ENCODE results near the gene CEP57. TPM values are rescaled to one million over a fixed set of nuclear protein-coding genes. Genes with fewer than 3 reads are reported as not detected.
A peak's percentile ranks its signal among the peaks of the same experiment; 100 is the strongest.
"Not testable (repeated sequence)": the region's sequence is repeated elsewhere in the genome, so short reads cannot be mapped to it uniquely, and the experiment has no call there.

CEP57 gene
- total RNA-seq, 1 donor from 2014 or later = 70.5 TPM

DNA sequence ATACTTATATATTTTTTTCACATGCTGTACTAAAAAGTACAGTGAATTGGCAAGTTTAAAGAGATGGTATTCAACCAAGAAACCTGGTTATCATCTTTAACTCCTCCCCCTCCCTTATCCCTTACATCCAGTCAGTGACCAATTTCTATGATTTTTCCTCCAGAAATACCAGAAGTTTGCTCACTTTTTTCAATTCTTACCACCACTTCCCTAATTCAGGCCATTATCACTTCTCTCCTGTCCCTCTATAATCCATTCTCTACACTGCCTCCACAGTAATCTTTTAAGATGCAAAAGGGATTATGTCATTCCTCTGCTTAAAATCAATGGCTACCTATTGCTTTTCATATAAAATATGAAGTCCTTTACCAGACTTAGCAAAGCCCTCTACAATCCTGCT, 62.8 kb downstream of the CEP57 start:
- H3K27ac Mint-ChIP-seq = no peak overlapping the region
- TF ChIP-seq, protein P1, sequence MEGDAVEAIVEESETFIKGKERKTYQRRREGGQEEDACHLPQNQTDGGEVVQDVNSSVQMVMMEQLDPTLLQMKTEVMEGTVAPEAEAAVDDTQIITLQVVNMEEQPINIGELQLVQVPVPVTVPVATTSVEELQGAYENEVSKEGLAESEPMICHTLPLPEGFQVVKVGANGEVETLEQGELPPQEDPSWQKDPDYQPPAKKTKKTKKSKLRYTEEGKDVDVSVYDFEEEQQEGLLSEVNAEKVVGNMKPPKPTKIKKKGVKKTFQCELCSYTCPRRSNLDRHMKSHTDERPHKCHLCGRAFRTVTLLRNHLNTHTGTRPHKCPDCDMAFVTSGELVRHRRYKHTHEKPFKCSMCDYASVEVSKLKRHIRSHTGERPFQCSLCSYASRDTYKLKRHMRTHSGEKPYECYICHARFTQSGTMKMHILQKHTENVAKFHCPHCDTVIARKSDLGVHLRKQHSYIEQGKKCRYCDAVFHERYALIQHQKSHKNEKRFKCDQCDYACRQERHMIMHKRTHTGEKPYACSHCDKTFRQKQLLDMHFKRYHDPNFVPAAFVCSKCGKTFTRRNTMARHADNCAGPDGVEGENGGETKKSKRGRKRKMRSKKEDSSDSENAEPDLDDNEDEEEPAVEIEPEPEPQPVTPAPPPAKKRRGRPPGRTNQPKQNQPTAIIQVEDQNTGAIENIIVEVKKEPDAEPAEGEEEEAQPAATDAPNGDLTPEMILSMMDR (IDR thresholded peaks at IDR 0.05; ENCODE audit: unreplicated experiment) = no peak
- H3K27me3 Mint-ChIP-seq = no peaks in the 10 kb centered on the region
- H3K9me3 Mint-ChIP-seq (ENCODE audit: low read depth) = no peaks in the 10 kb centered on the region
- no peak for DNase-seq (ENCODE audit: low spot score, unreplicated experiment)
- H3K36me3 Mint-ChIP-seq (ENCODE audit: insufficient read depth) = peaks cover 4% of the 10 kb centered on the region
- peaks cover 7% of the 10 kb centered on the region for H3K4me1 Mint-ChIP-seq (ENCODE audit: low read depth)
- H3K4me3 Mint-ChIP-seq (ENCODE audit: low read depth) = no peak overlapping the region

DNA sequence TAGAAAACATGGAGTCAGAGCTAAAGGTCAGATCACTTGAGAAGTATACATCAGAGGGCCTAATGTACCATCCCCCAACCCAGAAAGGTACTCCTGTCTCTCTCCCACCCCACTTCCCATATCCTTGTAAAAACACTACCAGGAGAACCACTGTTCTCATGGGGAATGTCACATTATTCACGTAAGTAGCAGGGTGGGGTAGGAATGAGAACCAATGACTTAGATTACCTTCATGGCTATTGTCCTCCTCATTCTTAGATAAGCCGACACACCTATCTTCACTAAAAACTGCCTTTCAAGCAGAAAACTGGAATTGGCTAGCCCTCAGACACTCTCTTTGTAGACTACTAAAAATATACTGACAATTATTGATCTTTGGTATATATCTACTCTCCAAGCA, 63.6 kb downstream of the CEP57 start:
- no peaks in the 10 kb centered on the region for H3K27me3 Mint-ChIP-seq
- DNase-seq (ENCODE audit: low spot score, unreplicated experiment) = no peak
- H3K27ac Mint-ChIP-seq = peak overlapping the region; percentile 50
- H3K36me3 Mint-ChIP-seq (ENCODE audit: insufficient read depth) = peaks cover 6% of the 10 kb centered on the region
- H3K9me3 Mint-ChIP-seq (ENCODE audit: low read depth) = no peaks in the 10 kb centered on the region
- peaks cover 7% of the 10 kb centered on the region for H3K4me1 Mint-ChIP-seq (ENCODE audit: low read depth)
- TF ChIP-seq, protein P1 (IDR thresholded peaks at IDR 0.05; ENCODE audit: unreplicated experiment) = no peak
- H3K4me3 Mint-ChIP-seq (ENCODE audit: low read depth) = no peak overlapping the region

DNA sequence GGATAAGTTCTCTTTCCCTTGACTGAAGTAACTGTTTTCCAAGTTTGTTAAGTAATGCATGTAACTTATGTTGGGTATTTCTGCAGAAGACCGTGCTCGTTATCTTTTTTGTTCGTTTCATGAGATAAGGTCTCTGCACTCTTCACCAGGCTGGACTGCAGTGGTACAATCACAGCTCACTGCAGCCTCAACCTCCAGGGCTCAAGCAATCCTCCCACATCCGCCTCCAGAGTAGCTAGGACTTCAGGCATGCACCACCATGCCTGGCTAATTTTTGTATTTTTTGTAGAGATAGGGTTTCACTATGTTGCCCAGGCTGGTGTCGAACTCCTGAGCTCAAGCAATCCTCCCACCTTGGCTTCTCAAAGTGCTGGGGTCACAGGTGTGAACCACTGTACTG, 64.1 kb downstream of the CEP57 start:
- H3K36me3 Mint-ChIP-seq (ENCODE audit: insufficient read depth); H3K27me3 Mint-ChIP-seq; DNase-seq (ENCODE audit: low spot score, unreplicated experiment); H3K4me3 Mint-ChIP-seq (ENCODE audit: low read depth); H3K9me3 Mint-ChIP-seq (ENCODE audit: low read depth); H3K4me1 Mint-ChIP-seq (ENCODE audit: low read depth): not testable (repeated sequence)
- peak overlapping the region; percentile 50 for H3K27ac Mint-ChIP-seq

DNA sequence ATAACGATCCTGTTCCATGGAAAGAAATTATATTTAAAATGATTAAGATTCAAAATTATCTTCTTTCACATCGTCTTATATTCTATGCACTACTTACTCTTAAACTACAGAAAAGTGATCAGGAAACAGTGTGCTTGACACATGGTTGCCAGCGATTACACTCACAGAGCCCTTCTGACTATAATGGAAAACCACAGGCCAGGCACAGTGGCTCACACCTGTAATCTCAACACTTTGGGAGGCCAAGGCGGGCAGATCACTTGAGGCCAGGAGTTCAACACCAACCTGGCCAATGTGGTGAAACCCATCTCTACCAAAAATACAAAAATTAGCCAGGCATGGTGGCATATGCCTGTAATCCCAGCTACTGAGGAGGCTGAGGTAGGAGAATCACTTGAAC, 69.7 kb downstream of the CEP57 start:
- not testable (repeated sequence) for H3K9me3 Mint-ChIP-seq (ENCODE audit: low read depth); H3K27ac Mint-ChIP-seq; H3K27me3 Mint-ChIP-seq; DNase-seq (ENCODE audit: low spot score, unreplicated experiment); H3K4me3 Mint-ChIP-seq (ENCODE audit: low read depth); H3K4me1 Mint-ChIP-seq (ENCODE audit: low read depth)
- peaks cover 16% of the 10 kb centered on the region for H3K36me3 Mint-ChIP-seq (ENCODE audit: insufficient read depth)

DNA sequence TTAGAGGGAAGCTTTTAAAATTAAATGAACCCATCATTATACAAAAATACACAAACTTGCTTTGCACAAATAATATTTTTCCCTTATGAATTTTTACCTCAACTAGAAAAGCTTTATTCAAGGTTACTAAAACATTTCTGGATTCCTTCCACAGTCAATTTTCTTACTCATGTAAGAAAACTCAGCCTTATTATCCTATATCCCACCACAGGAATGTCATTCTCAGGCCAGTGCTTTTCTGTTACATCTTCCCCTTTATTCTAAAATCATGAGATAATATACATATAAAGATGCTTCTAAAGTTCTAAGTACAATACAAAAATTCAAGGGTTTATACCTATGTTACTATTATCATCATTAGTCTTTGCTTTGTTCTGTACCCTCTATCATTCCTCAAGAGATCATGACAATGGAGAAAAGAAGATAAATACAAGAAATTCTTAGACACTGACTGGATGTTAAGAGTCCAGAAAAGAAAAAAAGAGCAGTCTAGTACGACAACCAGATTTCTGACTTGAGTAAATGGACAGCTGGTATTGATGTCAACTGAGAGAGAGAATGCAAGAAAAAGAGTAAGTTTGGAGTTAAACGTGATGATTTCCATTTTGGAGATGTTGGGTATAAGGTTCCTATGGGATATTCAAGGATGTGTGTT, 73.3 kb downstream of the CEP57 start:
- no peak for DNase-seq (ENCODE audit: low spot score, unreplicated experiment)
- TF ChIP-seq, protein P1 (IDR thresholded peaks at IDR 0.05; ENCODE audit: unreplicated experiment) = no peak
- no peaks in the 10 kb centered on the region for H3K9me3 Mint-ChIP-seq (ENCODE audit: low read depth)
- H3K36me3 Mint-ChIP-seq (ENCODE audit: insufficient read depth) = peaks cover 14% of the 10 kb centered on the region
- H3K4me1 Mint-ChIP-seq (ENCODE audit: low read depth) = peaks cover 2% of the 10 kb centered on the region
- no peak overlapping the region for H3K27ac Mint-ChIP-seq
- no peaks in the 10 kb centered on the region for H3K27me3 Mint-ChIP-seq
- no peak overlapping the region for H3K4me3 Mint-ChIP-seq (ENCODE audit: low read depth)

DNA sequence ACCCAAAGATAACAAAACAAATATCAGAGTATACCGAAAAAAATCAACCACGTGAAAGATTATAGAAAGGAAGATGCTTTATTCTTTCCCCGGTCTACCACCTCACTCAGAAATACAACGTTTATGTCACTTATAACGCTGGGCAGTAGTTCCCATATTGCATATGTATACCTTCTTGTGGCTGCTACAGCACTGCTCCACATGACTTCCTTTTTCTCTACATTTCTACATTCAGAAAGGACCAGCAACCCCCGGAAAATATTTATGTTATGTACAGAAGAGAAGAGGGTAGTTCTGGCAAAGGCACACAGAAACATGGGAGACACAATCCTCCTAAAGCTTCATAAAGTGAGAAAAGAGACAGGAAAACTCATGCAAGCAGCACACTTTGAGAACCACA, 76.8 kb downstream of the CEP57 start:
- Mint-ChIP-seq H3K36me3 (ENCODE audit: insufficient read depth) (peaks cover 9% of the 10 kb centered on the region), H3K9me3 (ENCODE audit: low read depth) (no peaks in the 10 kb centered on the region), H3K27ac (no peak overlapping the region), H3K4me1 (ENCODE audit: low read depth) (peaks cover 2% of the 10 kb centered on the region), H3K4me3 (ENCODE audit: low read depth) (no peak overlapping the region), H3K27me3 (no peaks in the 10 kb centered on the region)
- TF ChIP-seq, protein P1 (IDR thresholded peaks at IDR 0.05; ENCODE audit: unreplicated experiment) = no peak
- no peak for DNase-seq (ENCODE audit: low spot score, unreplicated experiment)

DNA sequence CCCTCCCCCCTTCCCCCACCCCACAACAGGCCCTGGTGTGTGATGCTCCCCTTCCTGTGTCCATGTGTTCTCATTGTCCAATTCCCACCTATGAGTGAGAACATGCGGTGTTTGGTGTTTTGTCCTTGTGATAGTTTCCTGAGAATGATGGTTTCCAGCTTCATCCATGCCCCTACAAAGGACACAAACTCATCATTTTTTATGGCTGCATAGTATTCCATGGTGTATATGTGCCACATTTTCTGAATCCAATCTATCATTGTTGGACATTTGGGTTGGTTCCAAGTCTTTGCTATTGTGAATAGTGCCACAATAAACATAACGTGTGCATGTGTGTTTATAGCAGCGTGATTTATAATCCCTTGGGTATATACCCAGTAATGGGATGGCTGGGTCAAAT, 80.6 kb downstream of the CEP57 start:
- H3K27ac Mint-ChIP-seq; H3K4me1 Mint-ChIP-seq (ENCODE audit: low read depth); DNase-seq (ENCODE audit: low spot score, unreplicated experiment); H3K4me3 Mint-ChIP-seq (ENCODE audit: low read depth); H3K27me3 Mint-ChIP-seq: not testable (repeated sequence)
- H3K9me3 Mint-ChIP-seq (ENCODE audit: low read depth) = peaks cover 11% of the 10 kb centered on the region
- peaks cover 17% of the 10 kb centered on the region for H3K36me3 Mint-ChIP-seq (ENCODE audit: insufficient read depth)
